HG03575 (cell line): Measurements from ENCODE around the gene ZNF582.
"Not testable (repeated sequence)": the region's sequence is repeated elsewhere in the genome, so short reads cannot be mapped to it uniquely, and the experiment has no call there.

Experiments
- ATAC-seq: cut with Tn5 transposase; IDR thresholded peaks from one replicate; pipeline ENCODE4 v1.9.1; 2021; ENCODE audit not compliant: unreplicated experiment, insufficient number of reproducible peaks, low FRiP score; ENCODE audit errors: extremely low read depth

ZNF582 gene

GRCh38 chr19:56356944-56357343, 36.4 kb downstream of the ZNF582 start:
- ATAC-seq, result no peak

- no peak for ATAC-seq
Observed at GRCh38 chr19:56355517-56355916, 37.8 kb downstream of the ZNF582 start.

DNA sequence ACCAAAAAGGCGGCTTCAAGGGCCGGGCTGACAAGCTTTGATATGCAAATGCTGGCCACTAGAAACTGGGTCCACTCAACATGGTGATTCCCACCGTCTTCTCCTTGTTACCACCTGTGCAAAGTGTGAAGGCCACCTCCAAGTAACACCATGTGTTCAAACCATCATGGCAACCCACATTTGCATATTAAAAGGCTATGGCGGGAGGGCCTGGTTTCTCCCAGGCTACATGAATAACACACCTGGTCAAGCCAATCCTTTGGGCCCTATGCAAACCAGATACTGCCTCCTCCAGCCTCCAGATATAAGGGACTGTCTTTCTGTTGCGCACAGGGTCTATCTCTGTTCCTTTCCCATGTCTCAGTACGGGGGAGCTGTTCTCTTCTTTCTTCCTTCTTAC, 42.1 kb downstream of the ZNF582 start:
- no peak for ATAC-seq

DNA sequence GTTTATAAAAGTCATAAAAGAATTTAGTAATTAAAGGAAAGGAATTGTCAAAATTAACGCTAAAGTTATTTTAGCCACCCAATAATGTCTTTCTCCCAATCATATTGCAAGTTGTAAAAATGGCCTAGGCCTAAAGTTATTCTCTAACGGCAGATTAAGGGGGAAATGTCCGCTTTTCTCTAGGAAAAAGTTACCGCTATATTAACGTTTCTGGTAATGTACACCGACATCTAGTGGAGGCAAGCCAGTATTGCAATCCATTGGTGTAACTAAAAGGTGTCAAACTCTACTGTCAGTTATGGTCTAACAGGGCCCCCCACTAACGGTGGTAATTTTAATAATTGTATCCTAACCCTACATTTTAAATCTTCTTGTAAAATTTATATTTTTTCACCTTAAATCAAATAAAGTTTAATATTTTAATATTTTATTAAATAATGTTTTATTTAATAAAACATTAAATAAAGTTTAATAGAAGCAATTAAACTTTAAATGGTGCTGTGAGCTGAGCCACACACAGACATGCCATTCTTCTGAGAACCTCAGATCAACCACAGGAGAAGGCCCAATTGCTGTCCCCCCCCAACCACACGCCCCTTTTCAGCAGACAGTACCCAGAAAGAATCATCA, 42.8 kb downstream of the ZNF582 start:
- no peak for ATAC-seq

DNA sequence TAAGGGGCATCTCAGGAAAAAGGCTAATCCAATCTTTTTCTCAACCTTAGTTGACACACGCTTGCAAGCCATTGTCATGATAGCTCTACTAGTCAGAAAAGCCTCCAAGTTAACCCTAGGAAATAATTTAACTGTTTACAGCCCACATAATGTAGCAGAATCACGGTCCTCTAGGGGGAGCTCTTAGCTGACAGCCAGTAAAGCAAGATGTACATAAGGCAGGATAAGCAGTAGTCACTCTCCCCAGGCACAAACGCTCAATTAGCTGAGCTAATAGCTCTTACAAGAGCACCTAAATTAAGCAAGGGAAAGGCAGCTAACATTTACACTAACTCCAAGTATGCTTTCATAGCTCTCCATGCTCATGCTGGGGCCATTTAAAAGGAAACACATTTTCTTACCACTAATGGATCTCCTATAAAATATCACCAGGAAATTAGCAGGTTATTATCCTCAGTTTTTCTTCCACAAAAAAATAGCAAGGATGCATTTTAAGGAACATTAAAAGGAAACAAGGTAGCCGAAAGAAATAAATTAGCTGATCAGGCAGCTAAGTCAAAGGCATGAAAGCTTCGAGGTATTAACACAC, 45.0 kb downstream of the ZNF582 start:
- no peak for ATAC-seq

GRCh38 chr19:56347163-56347778, 46.1 kb downstream of the ZNF582 start:
- no peak for ATAC-seq

GRCh38 chr19:56341948-56342347, 51.4 kb downstream of the ZNF582 start:
- no peak for ATAC-seq

- ATAC-seq, result not testable (repeated sequence)
Observed at GRCh38 chr19:56339031-56339430, 54.3 kb downstream of the ZNF582 start.

- ATAC-seq, result not testable (repeated sequence)
Observed at GRCh38 chr19:56337077-56337476, 56.3 kb downstream of the ZNF582 start.

DNA sequence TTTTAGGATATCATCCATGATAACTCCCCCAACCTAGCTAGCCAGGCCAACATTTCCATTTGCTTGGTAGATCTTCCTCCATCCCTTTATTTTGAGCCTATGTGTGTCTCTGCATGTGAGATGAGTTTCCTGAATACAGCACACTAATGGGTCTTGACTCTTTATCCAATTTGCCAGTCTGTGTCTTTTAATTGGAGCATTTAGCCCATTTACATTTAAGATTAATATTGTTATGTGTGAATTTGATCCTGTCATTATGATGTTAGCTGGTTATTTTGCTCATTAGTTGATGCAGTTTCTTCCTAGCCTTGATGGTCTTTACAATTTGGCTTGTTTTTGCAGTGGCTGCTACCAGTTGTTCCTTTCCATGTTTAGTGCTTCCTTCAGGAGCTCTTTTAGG, 58.0 kb downstream of the ZNF582 start:
- not testable (repeated sequence) for ATAC-seq

DNA sequence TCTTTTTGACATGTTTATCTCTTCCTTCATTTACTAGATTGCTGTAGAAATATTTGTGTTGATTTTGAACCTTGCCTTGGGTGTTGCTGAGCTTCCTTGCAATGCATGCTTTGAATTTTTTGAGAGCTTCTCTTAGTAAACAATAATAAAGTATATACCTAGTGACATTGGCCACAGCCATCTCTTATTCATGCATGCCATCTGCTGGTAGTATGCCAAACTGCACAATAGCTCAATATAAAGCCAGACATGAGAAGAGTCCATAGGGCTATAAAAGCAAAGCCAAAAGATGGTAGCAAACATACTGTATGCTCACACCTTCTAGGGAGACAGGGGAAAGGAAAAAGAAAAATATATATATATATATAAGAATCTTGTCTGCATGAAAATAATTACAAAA, 59.8 kb downstream of the ZNF582 start:
- ATAC-seq, result no peak
